IPS-18c (cell line): Measurements from ENCODE around the gene SIN3A.

Experiments
- H3K4me3 ChIP-seq: 2 replicates; pipeline ENCODE4 v1.7.0; 2013; ENCODE audit warnings: low read depth, mild to moderate bottlenecking, low read length, moderate library complexity; ENCODE audit not compliant: insufficient read depth
- H3K9me3 ChIP-seq: one replicate; pipeline ENCODE4 v1.6.1; 2013; ENCODE audit warnings: mild to moderate bottlenecking, low read length, moderate library complexity; ENCODE audit not compliant: control insufficient read depth, insufficient read depth

Gene SIN3A

GRCh38 chr15:75329571-75329970 is 121.9 kb downstream of the SIN3A start:
- Histone ChIP-seq H3K9me3 (no peaks in the 10 kb centered on the region), H3K4me3 (no peak overlapping the region)

GRCh38 chr15:75328493-75329314 is 122.8 kb downstream of the SIN3A start:
- H3K4me3 ChIP-seq, result no peak overlapping the region

GRCh38 chr15:75327491-75327890 is 124.0 kb downstream of the SIN3A start:
- H3K4me3 ChIP-seq, result no peak overlapping the region
- H3K9me3 ChIP-seq, result no peaks in the 10 kb centered on the region

More at GRCh38 chr15:75328493-75329314, 122.8 kb downstream of the SIN3A start:
- no peaks in the 10 kb centered on the region for H3K9me3 ChIP-seq

GRCh38 chr15:75327005-75327404 is 124.5 kb downstream of the SIN3A start:
- Histone ChIP-seq H3K4me3 (no peak overlapping the region), H3K9me3 (no peaks in the 10 kb centered on the region)

DNA sequence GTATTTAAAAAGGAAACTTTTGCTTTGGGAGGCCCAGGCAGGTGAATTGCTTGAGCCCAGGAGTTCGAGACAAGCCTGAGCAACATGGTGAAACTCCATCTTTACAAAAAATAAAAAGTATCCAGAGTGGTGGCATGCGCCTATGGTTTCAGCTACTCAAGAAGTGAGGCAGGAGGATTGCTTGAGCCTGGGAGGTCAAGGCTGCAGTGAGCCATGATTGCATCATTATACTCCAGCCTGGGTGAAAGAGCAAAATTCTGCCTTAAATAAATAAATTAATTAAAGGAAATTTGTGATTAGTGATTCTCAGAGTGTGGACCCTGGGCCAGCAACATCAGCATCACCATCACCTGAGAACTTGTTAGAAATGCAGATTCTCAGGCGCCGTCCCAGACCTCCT is 125.6 kb downstream of the SIN3A start:
- Histone ChIP-seq H3K9me3 (no peaks in the 10 kb centered on the region), H3K4me3 (no peak overlapping the region)

GRCh38 chr15:75321711-75322110 is 129.8 kb downstream of the SIN3A start:
- Histone ChIP-seq H3K9me3 (peaks cover 2% of the 10 kb centered on the region), H3K4me3 (no peak overlapping the region)
